Tibial artery (tissue), 4 donors: ENCODE results near the gene PFDN4.

Experiments used
- DNase-seq, 2 donors: peaks; one replicate each; pipeline ENCODE4 v3.0.0-alpha.2; 2019
- H3K27ac ChIP-seq, 2 donors: fragments of 200-600 bp; sonication (generic) in 1 of 2; 1 replicate in 1 of 2; 2 replicates in 1 of 2; pipeline ENCODE4 v1.5.1; 2018 to 2019; ENCODE audit warnings: mild to moderate bottlenecking in 1 of 2
- H3K27me3 ChIP-seq, 2 donors: fragments of 200-600 bp; sonication (generic) in 1 of 2; one replicate each; pipeline versions ENCODE4 v1.5.1 to v1.6.0; 2016 to 2019
- H3K36me3 ChIP-seq, 3 donors: fragments of 200-600 bp; sonication (generic) in 2 of 3; one replicate each; pipeline ENCODE4 v1.5.1; 2016 to 2019; ENCODE audit warnings: mild to moderate bottlenecking in 2 of 3
- H3K4me1 ChIP-seq, 4 donors: fragments of 200-600 bp; sonication (generic) in 2 of 4; 1 replicate in 3 of 4; 2 replicates in 1 of 4; pipeline ENCODE4 v1.5.1; 2016 to 2019
- H3K4me3 ChIP-seq, 2 donors: fragments of 200-600 bp; sonication (generic) in 1 of 2; 1 replicate in 1 of 2; 2 replicates in 1 of 2; pipeline ENCODE4 v1.5.1; 2018 to 2019; ENCODE audit warnings: mild to moderate bottlenecking in 2 of 2
- H3K9me3 ChIP-seq, 3 donors: fragments of 200-600 bp; sonication (generic) in 1 of 3; one replicate each; pipeline ENCODE4 v1.5.1; 2016 to 2019
- CTCF ChIP-seq, 2 experiments: fragments of 200-600 bp in 1 of 2; fragments of 450-650 bp in 1 of 2; IDR thresholded peaks; one replicate each; pipeline ENCODE4 v1.5.1; 2017 to 2019; ENCODE audit warnings: antibody characterized with exemption in 2 of 2, mild to moderate bottlenecking in 1 of 2, moderate library complexity in 1 of 2
- intact Hi-C: fragments of 100-400 bp; cut with DNase I; formaldehyde crosslinking; loops from one replicate; pipeline ENCODE4 v1.15.0; 2023; ENCODE audit warnings: low total_unique reads

PFDN4 gene

DNA sequence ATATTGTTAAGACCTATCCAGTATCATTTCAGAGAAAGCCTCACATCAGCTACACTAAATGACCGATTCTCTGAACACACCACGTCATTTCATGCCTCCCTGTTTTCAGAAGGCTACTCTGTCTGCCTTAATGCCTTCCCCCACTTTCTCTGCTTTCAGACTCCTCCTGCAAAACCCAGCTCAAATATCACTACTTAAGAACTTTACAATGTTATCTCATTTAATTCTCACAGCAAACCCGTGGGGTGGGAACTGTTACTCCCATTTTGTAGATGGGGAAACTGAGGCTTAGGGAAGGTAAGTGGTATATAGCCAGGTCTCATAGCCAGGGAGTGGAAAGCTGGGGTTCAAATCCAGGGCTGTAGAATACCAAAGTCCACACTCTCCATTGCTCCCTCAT lies 36.9 kb upstream of the PFDN4 start:
- no peaks in the 10 kb centered on the region for H3K9me3 ChIP-seq
- TF ChIP-seq CTCF (IDR thresholded peaks at IDR 0.05): no peak
- no peak for DNase-seq
- intact Hi-C loops: no loop called here
- no peaks in the 10 kb centered on the region for H3K36me3 ChIP-seq
- no peak overlapping the region for H3K27ac ChIP-seq
- H3K4me1 ChIP-seq: peaks cover 0 to 21% (median 12%) of the 10 kb centered on the region in 4 donors
- no peak overlapping the region for H3K4me3 ChIP-seq
- peaks cover 0 to 80% of the 10 kb centered on the region in 2 donors for H3K27me3 ChIP-seq

DNA sequence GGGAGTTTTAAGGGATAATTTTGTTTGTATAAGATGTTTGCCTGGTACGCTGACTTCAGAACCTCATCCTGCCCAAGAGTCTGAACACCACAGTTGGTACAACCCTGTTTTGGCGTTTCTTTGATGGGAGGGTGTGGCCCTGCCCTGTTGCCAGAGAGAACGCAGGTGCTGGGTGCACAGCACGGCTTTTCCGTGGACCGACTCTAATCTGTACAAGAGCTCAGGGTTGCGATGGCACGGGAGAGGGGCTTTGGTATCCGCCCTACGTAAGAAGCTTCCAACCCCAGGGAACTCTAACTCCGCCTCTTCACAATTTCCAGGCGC lies 35.4 kb upstream of the PFDN4 start:
- Histone ChIP-seq H3K36me3 (no peaks in the 10 kb centered on the region), H3K27ac (no peak overlapping the region), H3K27me3 (peaks cover 0 to 75% of the 10 kb centered on the region in 2 donors), H3K9me3 (no peaks in the 10 kb centered on the region), H3K4me1 (peaks cover 0 to 21% (median 12%) of the 10 kb centered on the region in 4 donors), H3K4me3 (no peak overlapping the region)
- no peak for TF ChIP-seq CTCF (IDR thresholded peaks at IDR 0.05)
- intact Hi-C loops: no loop called here
- no peak for DNase-seq

GRCh38 chr20:54172856-54173652 lies 34.8 kb upstream of the PFDN4 start:
- no peak overlapping the region for H3K4me3 ChIP-seq
- no peaks in the 10 kb centered on the region for H3K36me3 ChIP-seq
- TF ChIP-seq CTCF (IDR thresholded peaks at IDR 0.05): no peak
- H3K27me3 ChIP-seq: peaks cover 0 to 73% of the 10 kb centered on the region in 2 donors
- H3K4me1 ChIP-seq: peaks cover 0 to 21% (median 12%) of the 10 kb centered on the region in 4 donors
- no peak overlapping the region for H3K27ac ChIP-seq
- no peak for DNase-seq
- H3K9me3 ChIP-seq: no peaks in the 10 kb centered on the region
- intact Hi-C loops: no loop called here

DNA sequence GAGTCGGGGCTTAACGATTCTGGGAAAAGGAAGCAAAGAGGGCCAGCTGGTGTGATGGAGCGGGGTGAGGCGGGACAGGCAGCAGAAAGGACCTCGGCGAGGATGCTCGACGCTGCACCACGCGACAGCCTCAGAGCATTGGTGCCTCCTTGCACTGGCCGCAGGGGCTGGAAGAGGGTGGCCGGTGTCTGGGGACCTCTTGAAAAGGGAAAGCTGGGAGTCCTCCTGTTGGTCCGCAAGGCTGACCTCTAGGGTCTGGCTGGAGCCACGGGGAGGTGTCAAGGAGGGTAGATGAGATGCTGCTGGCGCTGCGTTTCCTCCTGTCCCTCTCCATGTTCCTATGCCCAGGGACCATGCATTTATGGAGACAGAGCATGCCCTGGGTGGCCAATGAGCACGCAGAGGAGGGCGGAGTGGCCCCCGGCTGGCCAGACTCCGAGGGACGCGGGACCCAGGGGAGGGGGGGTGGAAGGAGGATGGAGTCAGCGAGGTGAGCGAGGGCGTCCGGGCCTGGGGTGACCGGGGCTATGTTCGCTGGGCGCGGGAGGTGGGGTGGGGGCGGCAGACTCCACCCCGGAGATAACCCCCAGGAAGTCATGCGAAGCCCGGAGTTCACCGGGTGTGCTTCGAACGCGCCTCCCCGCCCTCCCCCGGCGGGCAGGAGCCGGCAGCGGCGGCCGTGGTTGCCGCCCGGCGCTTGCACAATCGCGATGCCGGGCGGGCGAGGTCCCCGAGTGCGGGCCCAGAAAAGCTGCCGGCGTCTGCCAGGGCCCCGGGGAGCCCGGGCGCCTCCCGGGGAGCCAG lies 34.0 kb upstream of the PFDN4 start, which contains the start of gene CYP24A1:
TSS of gene CYP24A1 (minus strand) at position 334 of the 804 bp plus-strand sequence. CDS start 407 bp downstream, outside the sequence.
- Histone ChIP-seq H3K36me3 (no peaks in the 10 kb centered on the region), H3K27ac (no peak within 1 kb of the TSS), H3K4me3 (no peak within 1 kb of the TSS), H3K4me1 (peaks cover 0 to 21% (median 12%) of the 10 kb centered on the region in 4 donors), H3K9me3 (no peaks in the 10 kb centered on the region), H3K27me3 (peaks cover 0 to 71% of the 10 kb centered on the region in 2 donors)
- TF ChIP-seq CTCF (IDR thresholded peaks at IDR 0.05): no peak
- intact Hi-C loops: no loop called here
- DNase-seq: no peak

- intact Hi-C loops: no loop called here
- no peak for TF ChIP-seq CTCF (IDR thresholded peaks at IDR 0.05)
- no peak overlapping the region for H3K4me3 ChIP-seq
- H3K9me3 ChIP-seq: no peaks in the 10 kb centered on the region
- no peaks in the 10 kb centered on the region for H3K36me3 ChIP-seq
- no peak overlapping the region for H3K27ac ChIP-seq
- H3K4me1 ChIP-seq: peaks cover 0 to 21% (median 12%) of the 10 kb centered on the region in 4 donors
- H3K27me3 ChIP-seq: peaks cover 0 to 64% of the 10 kb centered on the region in 2 donors
- no peak for DNase-seq
Observed at GRCh38 chr20:54174457-54175175, 33.3 kb upstream of the PFDN4 start.
